ENCODE results near the gene SPATA32. TPM values are rescaled to one million over a fixed set of nuclear protein-coding genes. Genes with fewer than 3 reads are reported as not detected.

The SPATA32 gene
- total RNA-seq, 1 experiment from 2014 or later = 0.15 TPM

DNA sequence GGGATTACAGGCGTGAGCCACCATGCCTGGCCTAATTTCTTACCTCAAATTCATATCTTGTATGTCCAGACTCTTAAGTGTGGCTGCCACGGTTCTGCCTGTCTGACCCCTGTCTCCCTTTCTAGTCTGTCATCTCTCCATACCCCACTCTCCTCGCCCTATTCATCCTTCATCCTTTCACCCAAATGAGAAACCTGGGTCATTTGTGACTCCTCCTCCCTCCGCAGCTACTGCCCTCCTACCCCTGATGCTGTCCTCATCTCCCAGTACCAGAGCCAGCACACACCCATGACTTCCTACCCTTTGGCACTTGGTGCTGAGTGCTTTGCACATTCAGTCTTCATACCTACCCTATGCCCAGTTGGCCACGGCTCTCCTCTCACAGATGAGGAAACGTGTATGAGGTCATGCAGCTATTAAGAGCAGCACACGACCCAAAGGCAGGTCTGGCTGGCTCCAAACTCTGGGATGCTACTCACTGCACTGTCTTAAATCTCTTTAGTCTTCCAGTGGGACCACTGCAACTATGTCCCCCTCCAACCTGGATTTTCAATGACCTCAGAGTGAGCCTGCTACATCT lies 1.6 kb downstream of the SPATA32 start:
- Histone ChIP-seq H3K4me2 (ENCODE audit: low read length) (no peak overlapping the region), H3K9ac (ENCODE audit: low read length) (no peak overlapping the region), H3K36me3 (ENCODE audit: control insufficient read depth in 1 of 2, insufficient read depth in 2 of 2, low read length in 2 of 2) (peaks cover 11 to 12% of the 10 kb centered on the region in 2 experiments; a peak in 3 of 4 replicates), H3K9me3 (ENCODE audit: control insufficient read depth in 1 of 2, insufficient read depth in 1 of 2, low read depth in 1 of 2, low read length in 2 of 2) (no peaks in the 10 kb centered on the region), H3K27me3 (ENCODE audit: insufficient read depth, low read length) (no peaks in the 10 kb centered on the region), H3K27ac (ENCODE audit: low read depth, low read length) (no peak overlapping the region), H3K79me2 (ENCODE audit: insufficient read depth, low read length) (no peaks in the 10 kb centered on the region), H4K20me1 (ENCODE audit: insufficient read depth) (no peaks in the 10 kb centered on the region), H3K9me2 (ENCODE audit: insufficient read depth) (no peaks in the 10 kb centered on the region), H2AFZ (ENCODE audit: low read depth, low read length, poor library complexity, severe bottlenecking) (no peak overlapping the region), H3K4me3 (replicated peaks in 1 of 2; ENCODE audit: low read depth in 1 of 2, low read length in 2 of 2) (no peak overlapping the region), H3K4me1 (ENCODE audit: control insufficient read depth in 1 of 2, insufficient read depth in 2 of 2, low read length in 2 of 2) (peaks cover 0 to 6% of the 10 kb centered on the region in 2 experiments; a peak in 2 of 4 replicates)
- POLR2A ChIA-PET = no interaction called here
- ATAC-seq (no peak), DNase-seq (ENCODE audit: low read depth, low spot score) (no peak)
- TF ChIP-seq RAD21 (IDR thresholded peaks at IDR 0.05; ENCODE audit: low read depth) (no peak), SIN3A (IDR thresholded peaks at IDR 0.05; ENCODE audit: low read depth) (no peak), POLR2AphosphoS5 (IDR thresholded peaks at IDR 0.05; ENCODE audit: low read depth, low read length) (no peak), SRF (IDR thresholded peaks at IDR 0.05; ENCODE audit: low read depth) (no peak), POLR2A (IDR thresholded peaks at IDR 0.05; ENCODE audit: borderline replicate concordance, extremely low read depth, insufficient read depth, insufficient read length) (no peak), JUND (IDR thresholded peaks at IDR 0.05) (no peak), ZFX (IDR thresholded peaks at IDR 0.05) (no peak), TCF7L2 (IDR thresholded peaks at IDR 0.05; ENCODE audit: borderline replicate concordance, extremely low read depth, insufficient read depth, insufficient read length) (no peak), SP1 (IDR thresholded peaks at IDR 0.05; ENCODE audit: low read depth) (no peak)
- TF ChIP-seq, protein P1, sequence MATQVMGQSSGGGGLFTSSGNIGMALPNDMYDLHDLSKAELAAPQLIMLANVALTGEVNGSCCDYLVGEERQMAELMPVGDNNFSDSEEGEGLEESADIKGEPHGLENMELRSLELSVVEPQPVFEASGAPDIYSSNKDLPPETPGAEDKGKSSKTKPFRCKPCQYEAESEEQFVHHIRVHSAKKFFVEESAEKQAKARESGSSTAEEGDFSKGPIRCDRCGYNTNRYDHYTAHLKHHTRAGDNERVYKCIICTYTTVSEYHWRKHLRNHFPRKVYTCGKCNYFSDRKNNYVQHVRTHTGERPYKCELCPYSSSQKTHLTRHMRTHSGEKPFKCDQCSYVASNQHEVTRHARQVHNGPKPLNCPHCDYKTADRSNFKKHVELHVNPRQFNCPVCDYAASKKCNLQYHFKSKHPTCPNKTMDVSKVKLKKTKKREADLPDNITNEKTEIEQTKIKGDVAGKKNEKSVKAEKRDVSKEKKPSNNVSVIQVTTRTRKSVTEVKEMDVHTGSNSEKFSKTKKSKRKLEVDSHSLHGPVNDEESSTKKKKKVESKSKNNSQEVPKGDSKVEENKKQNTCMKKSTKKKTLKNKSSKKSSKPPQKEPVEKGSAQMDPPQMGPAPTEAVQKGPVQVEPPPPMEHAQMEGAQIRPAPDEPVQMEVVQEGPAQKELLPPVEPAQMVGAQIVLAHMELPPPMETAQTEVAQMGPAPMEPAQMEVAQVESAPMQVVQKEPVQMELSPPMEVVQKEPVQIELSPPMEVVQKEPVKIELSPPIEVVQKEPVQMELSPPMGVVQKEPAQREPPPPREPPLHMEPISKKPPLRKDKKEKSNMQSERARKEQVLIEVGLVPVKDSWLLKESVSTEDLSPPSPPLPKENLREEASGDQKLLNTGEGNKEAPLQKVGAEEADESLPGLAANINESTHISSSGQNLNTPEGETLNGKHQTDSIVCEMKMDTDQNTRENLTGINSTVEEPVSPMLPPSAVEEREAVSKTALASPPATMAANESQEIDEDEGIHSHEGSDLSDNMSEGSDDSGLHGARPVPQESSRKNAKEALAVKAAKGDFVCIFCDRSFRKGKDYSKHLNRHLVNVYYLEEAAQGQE (IDR thresholded peaks at IDR 0.05; ENCODE audit: low read depth) = no peak
- TF ChIP-seq, protein P2, sequence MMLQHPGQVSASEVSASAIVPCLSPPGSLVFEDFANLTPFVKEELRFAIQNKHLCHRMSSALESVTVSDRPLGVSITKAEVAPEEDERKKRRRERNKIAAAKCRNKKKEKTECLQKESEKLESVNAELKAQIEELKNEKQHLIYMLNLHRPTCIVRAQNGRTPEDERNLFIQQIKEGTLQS (IDR thresholded peaks at IDR 0.05) = no peak
- intact Hi-C loops (cut with micrococcal nuclease) = no loop called here
- no TSS peak for BruUV-seq (replicated peaks)
- CTCF ChIA-PET = interaction anchor here (1.9 to 2.9 kb wide), 2 partner anchors 11 to 17 kb away, joined by 5 to 11 read pairs; no protein-coding TSS in a partner anchor
- RAD21 ChIA-PET (ENCODE audit: low non-redundant PET in 1 of 2, low total read pairs in 2 of 2, uncharacterized antibody in 2 of 2, unreplicated experiment in 2 of 2) = no interaction called here

Measured in HCT116 (cell line).